Muscle layer of colon (tissue), 2 donors: Measurements from ENCODE around the gene ACOT2.
"Not testable (repeated sequence)": the region's sequence is repeated elsewhere in the genome, so short reads cannot be mapped to it uniquely, and the experiment has no call there.

Experiments used
- H3K27ac ChIP-seq: one replicate; pipeline ENCODE4 v1.7.0; 2013; ENCODE audit warnings: low read depth, mild to moderate bottlenecking, low read length, moderate library complexity
- H3K27me3 ChIP-seq, 2 donors: one replicate each; pipeline ENCODE4 v1.7.0; 2013; ENCODE audit warnings: low read length in 2 of 2, mild to moderate bottlenecking in 2 of 2; ENCODE audit not compliant: insufficient read depth in 2 of 2, control insufficient read depth in 1 of 2
- H3K36me3 ChIP-seq: one replicate; pipeline ENCODE4 v1.7.0; 2013; ENCODE audit warnings: mild to moderate bottlenecking, low read length; ENCODE audit not compliant: insufficient read depth
- H3K4me1 ChIP-seq: one replicate; pipeline ENCODE4 v1.7.0; 2013; ENCODE audit warnings: mild to moderate bottlenecking, low read length; ENCODE audit not compliant: insufficient read depth
- H3K4me3 ChIP-seq, 2 donors: one replicate each; pipeline ENCODE4 v1.7.0; 2013; ENCODE audit warnings: low read length in 2 of 2, low read depth in 1 of 2, mild to moderate bottlenecking in 1 of 2, moderate library complexity in 1 of 2
- H3K9ac ChIP-seq: one replicate; pipeline ENCODE4 v1.7.0; 2013; ENCODE audit warnings: low read length
- H3K9me3 ChIP-seq: one replicate; pipeline ENCODE4 v1.7.0; 2013; ENCODE audit warnings: mild to moderate bottlenecking, low read length
- donor health status: abdominal sarcoma.
- donor health status: Adenocarcinoma of cecum.

Gene ACOT2

DNA sequence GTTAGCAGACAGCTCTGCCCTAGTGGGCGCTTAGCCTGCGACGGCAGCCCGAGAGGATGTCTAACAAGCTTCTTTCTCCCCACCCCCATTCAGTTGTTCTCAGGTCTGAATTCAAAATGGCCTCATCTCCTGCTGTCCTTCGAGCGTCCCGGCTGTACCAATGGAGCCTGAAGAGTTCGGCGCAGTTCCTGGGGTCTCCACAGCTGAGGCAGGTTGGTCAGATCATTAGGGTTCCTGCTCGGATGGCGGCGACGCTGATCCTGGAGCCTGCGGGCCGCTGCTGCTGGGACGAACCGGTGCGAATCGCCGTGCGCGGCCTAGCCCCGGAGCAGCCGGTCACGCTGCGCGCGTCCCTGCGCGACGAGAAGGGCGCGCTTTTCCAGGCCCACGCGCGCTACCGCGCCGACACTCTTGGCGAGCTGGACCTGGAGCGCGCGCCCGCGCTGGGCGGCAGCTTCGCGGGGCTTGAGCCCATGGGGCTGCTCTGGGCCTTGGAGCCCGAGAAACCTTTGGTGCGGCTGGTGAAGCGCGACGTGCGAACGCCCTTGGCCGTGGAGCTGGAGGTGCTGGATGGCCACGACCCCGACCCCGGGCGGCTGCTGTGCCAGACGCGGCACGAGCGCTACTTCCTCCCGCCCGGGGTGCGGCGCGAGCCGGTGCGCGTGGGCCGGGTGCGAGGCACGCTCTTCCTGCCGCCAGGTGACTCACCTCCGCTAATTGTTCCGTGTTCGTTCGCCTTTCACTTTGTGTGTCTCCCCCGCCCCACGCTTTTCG lies at the start of gene ACOT2:
Gene ACOT2 (plus strand): TSS at position 29 of the 774 bp plus-strand sequence. CDS start 28 bp downstream, at position 57.
- peak within 1 kb of the TSS; percentile 93 for H3K27ac ChIP-seq
- peak within 1 kb of the TSS; percentile 66 to 68 for H3K4me3 ChIP-seq
- not testable (repeated sequence) for H3K9me3 ChIP-seq, H3K36me3 ChIP-seq, H3K27me3 ChIP-seq
- peak within 1 kb of the TSS; percentile 66 for H3K9ac ChIP-seq
- peaks cover 13% of the 10 kb centered on the region for H3K4me1 ChIP-seq

- Histone ChIP-seq H3K9ac (no peak overlapping the region), H3K36me3 (no peaks in the 10 kb centered on the region), H3K4me3 (no peak overlapping the region), H3K9me3 (no peaks in the 10 kb centered on the region), H3K27ac (no peak overlapping the region), H3K4me1 (peaks cover 8% of the 10 kb centered on the region), H3K27me3 (no peaks in the 10 kb centered on the region)
These were observed 47.8 kb upstream of the ACOT2 start for GRCh38 chr14:73521229-73521628.

DNA sequence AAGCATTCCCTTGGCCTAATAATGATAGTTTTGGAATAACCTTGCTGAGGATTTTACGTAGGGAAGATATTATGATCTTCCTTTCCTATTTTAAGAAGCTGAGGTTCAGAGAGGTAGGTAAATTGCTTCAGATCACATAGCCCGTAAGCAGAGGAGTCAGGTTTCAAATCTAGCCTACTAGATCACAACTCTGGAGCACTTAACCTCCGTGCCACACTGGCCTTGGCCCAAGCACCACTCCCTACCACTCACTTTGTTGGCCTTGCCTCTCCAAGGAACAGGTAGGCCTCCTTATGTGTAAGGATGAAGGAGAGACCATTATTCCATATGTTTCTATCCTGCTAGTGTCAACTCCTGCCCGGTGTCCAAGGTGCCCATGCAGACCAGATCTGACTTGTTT lies 44.5 kb upstream of the ACOT2 start:
- no peaks in the 10 kb centered on the region for H3K27me3 ChIP-seq
- H3K27ac ChIP-seq, result no peak overlapping the region
- H3K36me3 ChIP-seq, result no peaks in the 10 kb centered on the region
- H3K9me3 ChIP-seq, result no peaks in the 10 kb centered on the region
- H3K4me3 ChIP-seq, result no peak overlapping the region
- H3K9ac ChIP-seq, result no peak overlapping the region
- peaks cover 15% of the 10 kb centered on the region for H3K4me1 ChIP-seq

DNA sequence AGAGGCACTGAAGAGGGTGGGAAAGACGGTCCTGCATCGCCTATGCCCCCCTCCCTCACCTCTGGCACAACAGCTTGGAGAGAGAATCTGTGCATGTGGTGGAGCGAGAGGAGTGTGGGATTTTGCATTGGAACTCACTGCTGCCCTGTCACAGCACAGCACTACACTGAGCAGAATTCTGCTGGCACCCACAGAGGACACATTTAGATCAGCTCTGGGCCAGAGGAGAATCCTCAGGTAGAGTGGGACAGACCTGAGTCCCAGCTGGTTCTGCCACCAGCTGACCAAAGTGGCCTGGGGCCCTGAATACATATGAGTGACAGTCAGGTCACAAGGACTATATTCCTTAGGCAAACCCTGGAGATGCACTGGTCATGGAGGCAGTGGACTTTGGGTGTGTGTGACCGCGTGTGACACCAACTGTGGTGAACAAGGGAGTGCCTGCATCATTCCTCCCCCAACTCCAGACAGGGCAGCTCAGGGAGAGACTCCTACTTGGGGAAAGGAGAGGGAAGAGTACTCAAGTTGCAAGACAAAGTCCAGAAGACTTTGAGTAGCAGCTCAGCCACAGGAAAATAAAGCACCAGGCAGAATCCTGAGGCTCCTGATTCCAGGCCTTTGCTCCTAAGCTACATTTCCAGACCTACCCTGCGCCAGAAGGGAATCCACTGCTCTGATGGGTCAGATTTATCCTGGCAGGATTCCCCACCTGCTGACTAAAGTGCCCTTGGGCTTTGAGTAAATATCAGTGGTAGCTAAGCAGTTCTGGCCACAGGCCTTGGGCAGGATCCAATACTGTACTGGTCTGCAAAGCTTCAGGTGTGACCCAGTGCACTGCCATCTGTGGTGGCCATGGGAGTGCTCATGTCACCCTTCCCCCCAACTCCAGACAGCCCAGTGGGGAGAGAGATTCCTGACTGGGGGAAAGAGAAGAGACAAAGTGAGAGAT lies 42.7 kb upstream of the ACOT2 start:
- Histone ChIP-seq H3K36me3 (no peaks in the 10 kb centered on the region), H3K9me3 (no peaks in the 10 kb centered on the region), H3K4me3 (no peak overlapping the region), H3K27me3 (no peaks in the 10 kb centered on the region), H3K9ac (no peak overlapping the region), H3K4me1 (peaks cover 15% of the 10 kb centered on the region), H3K27ac (no peak overlapping the region)

- peaks cover 15% of the 10 kb centered on the region for H3K4me1 ChIP-seq
- not testable (repeated sequence) for H3K4me3 ChIP-seq, H3K27me3 ChIP-seq, H3K36me3 ChIP-seq, H3K27ac ChIP-seq, H3K9ac ChIP-seq, H3K9me3 ChIP-seq
These were observed 39.7 kb upstream of the ACOT2 start for GRCh38 chr14:73529356-73529755.

DNA sequence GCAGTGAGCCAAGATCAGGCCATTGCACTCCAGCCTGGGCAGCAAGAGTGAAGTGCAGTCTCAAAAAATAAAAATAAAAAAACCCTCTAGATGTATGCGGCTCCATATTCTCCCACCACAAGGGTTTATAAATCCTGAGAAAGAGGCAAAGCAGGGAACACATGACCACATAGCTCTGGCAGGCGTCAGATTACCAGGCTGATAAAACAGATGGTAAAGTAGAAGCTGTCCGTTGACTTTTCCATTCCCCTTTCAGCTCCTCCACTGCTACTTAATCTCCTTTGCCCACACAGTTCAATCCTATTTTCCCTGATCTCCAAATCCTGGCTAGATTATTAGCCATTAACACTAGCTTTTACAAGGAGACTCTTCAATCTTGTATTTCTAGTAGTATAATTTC lies 37.0 kb upstream of the ACOT2 start:
- H3K27me3 ChIP-seq, H3K9ac ChIP-seq, H3K9me3 ChIP-seq, H3K36me3 ChIP-seq, H3K4me1 ChIP-seq, H3K4me3 ChIP-seq, H3K27ac ChIP-seq: not testable (repeated sequence)

DNA sequence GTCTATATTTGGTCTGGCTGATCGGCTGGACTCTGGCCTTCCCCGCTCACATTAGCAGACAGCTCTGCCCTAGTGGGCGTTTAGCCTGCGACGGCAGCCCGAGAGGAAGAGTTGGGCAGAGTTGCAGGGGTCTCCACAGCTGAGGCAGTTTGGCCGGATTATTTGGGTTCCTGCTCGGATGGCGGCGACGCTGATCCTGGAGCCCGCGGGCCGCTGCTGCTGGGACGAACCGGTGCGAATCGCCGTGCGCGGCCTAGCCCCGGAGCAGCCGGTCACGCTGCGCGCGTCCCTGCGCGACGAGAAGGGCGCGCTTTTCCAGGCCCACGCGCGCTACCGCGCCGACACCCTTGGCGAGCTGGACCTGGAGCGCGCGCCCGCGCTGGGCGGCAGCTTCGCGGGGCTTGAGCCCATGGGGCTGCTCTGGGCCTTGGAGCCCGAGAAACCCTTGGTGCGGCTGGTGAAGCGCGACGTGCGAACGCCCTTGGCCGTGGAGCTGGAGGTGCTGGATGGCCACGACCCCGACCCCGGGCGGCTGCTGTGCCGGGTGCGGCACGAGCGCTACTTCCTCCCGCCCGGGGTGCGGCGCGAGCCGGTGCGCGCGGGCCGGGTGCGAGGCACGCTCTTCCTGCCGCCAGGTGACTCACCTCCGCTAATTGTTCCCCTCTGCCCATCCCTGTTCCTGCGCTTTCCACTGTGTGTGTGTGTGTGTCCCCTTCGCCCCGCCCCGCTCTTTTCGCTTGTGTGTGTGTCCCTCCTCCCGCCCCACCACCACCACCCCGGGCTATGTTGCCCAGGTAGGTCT lies 31.6 kb upstream of the ACOT2 start:
- not testable (repeated sequence) for H3K9ac ChIP-seq, H3K27me3 ChIP-seq, H3K36me3 ChIP-seq, H3K4me1 ChIP-seq, H3K9me3 ChIP-seq
- Histone ChIP-seq H3K4me3 (peak overlapping the region; percentile 41 to 42), H3K27ac (peak overlapping the region; percentile 34)

DNA sequence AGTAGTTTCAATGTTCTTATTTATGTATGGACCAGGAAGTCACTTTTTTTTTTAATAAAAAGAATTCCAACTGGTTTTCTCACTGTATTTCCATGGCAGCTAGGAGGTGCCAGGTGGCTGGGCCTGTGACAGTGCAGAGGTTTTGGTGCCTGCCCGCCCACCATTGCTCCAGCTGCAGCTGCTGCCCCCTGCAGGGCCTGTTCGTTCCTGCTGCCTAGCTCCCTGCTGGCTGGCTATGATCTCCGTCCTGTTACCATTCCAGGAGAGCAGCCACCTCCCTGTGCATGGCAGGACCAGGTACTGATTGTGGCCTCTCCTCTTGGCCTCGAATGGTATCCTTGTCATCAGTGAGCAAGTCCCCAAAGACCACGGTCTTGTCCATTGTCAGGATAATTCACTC lies 30.0 kb upstream of the ACOT2 start:
- not testable (repeated sequence) for H3K27ac ChIP-seq, H3K9ac ChIP-seq, H3K4me3 ChIP-seq, H3K27me3 ChIP-seq, H3K9me3 ChIP-seq, H3K4me1 ChIP-seq, H3K36me3 ChIP-seq

DNA sequence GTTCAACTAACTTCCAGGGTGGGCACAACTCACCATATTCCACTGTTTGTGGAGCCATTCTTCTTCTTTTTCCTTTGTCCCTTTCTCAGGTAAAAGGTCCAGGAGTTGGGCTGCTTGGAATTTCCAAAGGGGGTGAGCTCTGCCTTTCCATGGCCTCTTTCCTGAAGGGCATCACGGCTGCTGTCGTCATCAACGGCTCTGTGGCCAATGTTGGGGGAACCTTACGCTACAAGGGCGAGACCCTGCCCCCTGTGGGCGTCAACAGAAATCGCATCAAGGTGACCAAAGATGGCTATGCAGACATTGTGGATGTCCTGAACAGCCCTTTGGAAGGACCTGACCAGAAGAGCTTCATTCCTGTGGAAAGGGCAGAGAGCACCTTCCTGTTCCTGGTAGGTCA lies 26.1 kb upstream of the ACOT2 start:
- not testable (repeated sequence) for H3K4me1 ChIP-seq, H3K36me3 ChIP-seq, H3K9me3 ChIP-seq, H3K4me3 ChIP-seq, H3K27ac ChIP-seq, H3K9ac ChIP-seq, H3K27me3 ChIP-seq

DNA sequence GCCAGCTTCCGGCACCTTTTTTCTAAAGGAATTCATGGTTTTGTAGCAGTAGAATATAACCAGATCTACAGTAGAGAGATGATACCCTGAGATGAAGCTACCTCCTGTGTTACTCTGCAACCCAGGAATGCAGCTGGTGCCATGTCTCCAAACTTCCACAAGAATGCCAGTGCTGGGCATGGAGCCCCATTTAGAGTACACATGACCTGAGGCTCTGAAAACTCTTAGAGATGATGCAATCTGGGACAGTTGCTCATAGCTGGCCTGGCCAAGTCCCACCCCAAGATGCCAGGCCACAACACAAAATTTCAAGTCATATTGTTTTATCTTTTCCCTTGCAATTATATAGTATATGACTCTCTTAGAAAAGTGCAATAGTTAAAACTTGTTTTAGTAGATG lies 23.7 kb upstream of the ACOT2 start:
- H3K9me3 ChIP-seq, H3K27ac ChIP-seq, H3K4me3 ChIP-seq, H3K9ac ChIP-seq, H3K36me3 ChIP-seq, H3K27me3 ChIP-seq, H3K4me1 ChIP-seq: not testable (repeated sequence)

DNA sequence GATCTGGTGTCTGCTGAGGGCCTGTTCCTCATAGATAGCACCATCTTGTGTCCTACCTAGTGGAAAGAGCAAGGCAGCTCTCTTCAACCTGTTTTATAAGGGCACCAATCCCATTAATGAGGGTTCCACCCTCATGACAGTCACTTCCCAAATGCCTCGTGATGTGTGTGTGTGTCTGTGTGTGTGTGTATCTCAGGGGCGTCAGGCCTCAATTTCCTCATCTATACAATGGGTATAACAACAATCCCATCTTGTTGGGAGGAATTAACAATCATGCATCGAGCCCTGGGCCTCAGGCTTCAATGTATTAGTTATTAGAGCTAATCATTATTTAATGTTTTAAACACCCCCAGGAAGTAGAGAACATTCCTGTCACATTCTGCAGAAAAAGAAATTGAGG lies 19.9 kb upstream of the ACOT2 start:
- not testable (repeated sequence) for H3K9me3 ChIP-seq, H3K27me3 ChIP-seq, H3K4me1 ChIP-seq, H3K27ac ChIP-seq, H3K9ac ChIP-seq, H3K36me3 ChIP-seq, H3K4me3 ChIP-seq
